Measurements from ENCODE around the gene RBM17.

The RBM17 gene

DNA sequence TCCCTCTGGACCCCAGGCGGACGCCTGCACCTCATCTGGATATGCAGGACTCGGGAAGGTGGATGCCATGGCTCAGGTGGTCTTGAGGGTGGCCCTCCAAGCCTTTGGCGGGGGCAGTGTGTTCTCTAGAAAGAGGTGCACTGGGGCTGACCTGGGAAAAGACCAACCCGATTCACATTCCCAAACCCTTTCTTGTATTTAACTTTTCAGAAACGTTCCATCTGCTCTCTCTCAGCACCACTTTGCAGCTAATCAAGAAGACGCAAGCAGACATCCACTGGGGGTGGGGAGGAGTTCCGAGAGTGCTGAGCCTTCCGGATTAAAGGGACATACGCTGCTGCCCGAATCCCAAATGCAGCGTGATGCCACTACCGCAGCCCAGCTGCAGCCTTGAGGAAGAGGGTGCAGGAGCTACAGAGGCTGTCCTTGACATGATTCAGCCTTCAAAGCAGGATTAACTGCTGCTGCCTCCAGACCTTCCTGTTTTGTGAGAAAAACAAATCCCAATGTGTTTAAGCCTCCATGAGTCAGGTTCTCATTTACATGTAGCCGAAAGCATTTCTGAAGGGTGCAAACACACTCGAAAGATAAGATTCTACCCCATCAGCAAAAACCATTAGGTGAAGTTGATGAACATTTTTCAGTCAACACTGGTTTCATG is 39.9 kb downstream of the RBM17 start:
- Histone ChIP-seq H3K4me3 (ENCODE audit: low read depth, low read length) (no peak overlapping the region), H3K9ac (ENCODE audit: low read depth, low read length) (no peak overlapping the region), H3K4me1 (ENCODE audit: control insufficient read depth, insufficient read depth, low read length) (peaks cover 13% of the 10 kb centered on the region), H3K27me3 (ENCODE audit: control insufficient read depth, insufficient read depth, low read length) (no peaks in the 10 kb centered on the region), H3K9me3 (ENCODE audit: control insufficient read depth, insufficient read depth, low read length) (no peaks in the 10 kb centered on the region), H3K36me3 (ENCODE audit: control insufficient read depth, insufficient read depth, low read length) (no peaks in the 10 kb centered on the region), H3K27ac (ENCODE audit: low read depth, low read length) (no peak overlapping the region)

DNA sequence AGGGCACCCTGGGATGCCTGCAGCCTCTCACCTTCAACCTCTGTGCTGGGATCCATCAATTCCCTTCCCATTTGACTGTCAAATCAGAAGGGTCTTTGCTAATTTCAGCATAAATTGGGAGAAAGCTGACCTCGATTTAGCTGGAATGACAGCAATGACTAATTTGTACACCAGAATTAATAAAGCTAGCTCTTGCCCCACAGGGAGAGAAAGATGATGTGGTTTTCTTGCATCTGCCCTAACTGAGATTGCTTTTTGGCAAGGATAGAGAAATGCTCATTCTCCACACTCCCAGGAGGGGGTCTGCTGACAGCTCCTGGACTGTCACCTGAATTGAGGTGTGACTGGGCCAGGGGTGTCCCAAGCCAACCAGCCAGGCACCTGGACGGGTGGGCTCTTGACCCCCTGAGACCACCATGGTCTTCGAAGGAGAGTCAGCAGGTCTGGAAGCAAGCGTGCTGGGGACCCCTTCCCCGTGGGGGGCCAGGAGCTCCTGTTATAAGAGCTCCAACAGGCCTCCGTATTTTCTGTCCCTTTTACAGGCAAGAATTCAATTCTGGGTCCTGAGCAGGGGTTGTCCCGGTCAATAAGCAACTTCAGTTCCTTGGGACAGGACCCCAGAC is 42.1 kb downstream of the RBM17 start:
- Histone ChIP-seq H3K9me3 (ENCODE audit: control insufficient read depth, insufficient read depth, low read length) (no peaks in the 10 kb centered on the region), H3K27me3 (ENCODE audit: control insufficient read depth, insufficient read depth, low read length) (no peaks in the 10 kb centered on the region), H3K4me1 (ENCODE audit: control insufficient read depth, insufficient read depth, low read length) (peaks cover 13% of the 10 kb centered on the region)

DNA sequence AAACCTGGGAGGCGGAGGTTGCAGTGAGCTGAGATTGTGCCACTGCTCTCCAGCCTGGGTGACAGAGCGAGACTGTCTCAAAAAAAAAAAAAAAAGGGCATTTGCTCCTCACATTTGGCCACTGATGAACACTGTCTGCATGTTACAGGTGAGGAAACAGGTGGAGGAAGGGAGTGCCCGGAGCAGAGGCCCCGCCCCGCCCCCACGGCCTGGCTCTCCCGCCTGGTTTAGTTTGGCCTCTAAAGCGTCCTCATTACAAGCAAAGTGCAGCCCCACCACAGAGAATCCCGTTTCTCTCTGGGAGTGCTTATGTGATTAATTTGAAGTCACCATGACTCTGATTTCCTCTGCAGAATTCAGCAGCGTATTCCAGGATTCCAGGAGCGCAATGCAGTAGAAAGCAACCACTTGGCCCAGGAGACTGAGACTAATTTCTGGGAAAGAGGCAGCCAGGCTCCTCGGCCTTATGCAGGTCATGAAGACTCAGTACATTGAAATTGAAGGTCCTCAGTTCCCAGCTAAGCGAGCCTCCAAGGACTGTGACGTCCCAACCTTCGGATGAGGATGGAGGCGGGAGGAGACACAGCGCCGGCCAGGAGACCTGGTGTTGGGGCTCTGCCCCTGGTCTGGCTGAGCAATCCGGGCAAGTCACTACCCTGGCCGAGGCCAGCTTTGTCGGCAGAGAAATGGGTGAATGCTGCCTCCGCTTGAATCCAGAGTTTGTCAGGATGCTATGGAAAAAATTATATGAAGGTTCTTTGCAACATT is 44.7 kb downstream of the RBM17 start:
- no peak overlapping the region for H3K4me3 ChIP-seq (ENCODE audit: low read depth, low read length)
- no peak overlapping the region for H3K9ac ChIP-seq (ENCODE audit: low read depth, low read length)
- no peaks in the 10 kb centered on the region for H3K27me3 ChIP-seq (ENCODE audit: control insufficient read depth, insufficient read depth, low read length)
- no peaks in the 10 kb centered on the region for H3K36me3 ChIP-seq (ENCODE audit: control insufficient read depth, insufficient read depth, low read length)
- H3K9me3 ChIP-seq (ENCODE audit: control insufficient read depth, insufficient read depth, low read length) = no peaks in the 10 kb centered on the region
- no peak overlapping the region for H3K27ac ChIP-seq (ENCODE audit: low read depth, low read length)
- H3K4me1 ChIP-seq (ENCODE audit: control insufficient read depth, insufficient read depth, low read length) = peaks cover 11% of the 10 kb centered on the region

More for the DNA sequence above, 42.1 kb downstream of the RBM17 start:
- no peaks in the 10 kb centered on the region for H3K36me3 ChIP-seq (ENCODE audit: control insufficient read depth, insufficient read depth, low read length)
- no peak overlapping the region for H3K4me3 ChIP-seq (ENCODE audit: low read depth, low read length)
- no peak overlapping the region for H3K9ac ChIP-seq (ENCODE audit: low read depth, low read length)
- no peak overlapping the region for H3K27ac ChIP-seq (ENCODE audit: low read depth, low read length)

DNA sequence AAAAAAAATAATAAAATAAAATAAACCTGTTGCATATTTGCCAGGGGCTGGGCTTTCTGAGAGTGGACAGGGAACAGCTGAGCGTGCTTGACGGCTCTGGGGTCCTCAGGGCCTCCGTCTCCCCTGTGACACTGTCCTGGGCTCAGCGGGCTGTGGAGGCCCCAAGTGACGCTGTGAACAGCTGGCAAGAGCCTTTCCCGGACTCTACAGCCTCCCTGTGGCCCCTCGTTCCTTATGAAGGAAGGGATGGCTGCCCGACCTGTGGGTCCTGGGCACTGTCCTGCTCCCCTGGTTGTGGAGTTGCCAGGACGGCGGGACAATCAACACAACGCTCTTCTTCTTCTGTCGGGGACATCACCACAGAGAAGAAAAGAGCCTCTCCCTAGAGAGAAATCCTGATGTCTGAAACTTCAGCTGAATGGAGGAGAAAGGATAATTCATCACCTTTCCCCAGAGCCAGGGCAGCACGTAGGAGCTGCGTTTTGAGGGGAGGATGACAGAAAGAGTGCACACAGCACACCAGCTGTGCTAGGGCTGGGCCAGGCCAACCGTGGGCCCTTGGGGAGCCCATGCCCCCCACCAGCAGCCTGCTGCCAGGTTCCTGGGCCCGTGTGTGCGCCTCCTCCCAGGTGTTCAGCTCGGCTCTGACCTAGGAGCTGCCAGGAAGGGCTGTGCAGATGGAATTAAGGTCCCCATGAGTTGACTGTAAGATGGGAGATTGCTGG is 45.4 kb downstream of the RBM17 start:
- Histone ChIP-seq H3K9me3 (ENCODE audit: control insufficient read depth, insufficient read depth, low read length) (no peaks in the 10 kb centered on the region), H3K9ac (ENCODE audit: low read depth, low read length) (no peak overlapping the region), H3K4me1 (ENCODE audit: control insufficient read depth, insufficient read depth, low read length) (peaks cover 4% of the 10 kb centered on the region), H3K36me3 (ENCODE audit: control insufficient read depth, insufficient read depth, low read length) (no peaks in the 10 kb centered on the region), H3K27ac (ENCODE audit: low read depth, low read length) (no peak overlapping the region), H3K4me3 (ENCODE audit: low read depth, low read length) (no peak overlapping the region), H3K27me3 (ENCODE audit: control insufficient read depth, insufficient read depth, low read length) (no peaks in the 10 kb centered on the region)

DNA sequence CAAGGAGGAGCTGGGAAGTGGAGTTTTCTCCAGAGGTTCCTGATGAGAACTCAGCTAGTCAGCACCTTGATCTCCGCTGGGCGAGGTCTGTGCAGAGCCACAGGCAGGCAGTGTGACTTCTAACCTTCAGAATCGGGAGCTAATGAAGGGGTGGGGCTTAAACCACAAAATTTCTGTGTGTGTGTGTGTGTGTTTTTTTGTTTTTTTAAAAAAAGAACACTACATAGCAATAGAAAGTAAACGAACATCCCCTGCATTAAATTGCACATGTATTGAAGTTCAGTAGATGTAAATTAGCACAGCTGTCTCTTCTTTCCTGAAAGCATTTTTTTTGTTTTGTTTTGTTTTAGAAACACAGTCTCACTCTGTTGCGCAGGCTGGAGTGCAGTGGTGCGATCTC is 46.2 kb downstream of the RBM17 start:
- H3K27me3 ChIP-seq (ENCODE audit: control insufficient read depth, insufficient read depth, low read length) = no peaks in the 10 kb centered on the region
- 0 out of 2 replicates have a peak, but pooled peaks cover 4% of the 10 kb centered on the region for H3K4me1 ChIP-seq (ENCODE audit: control insufficient read depth, insufficient read depth, low read length)
- no peak overlapping the region for H3K27ac ChIP-seq (ENCODE audit: low read depth, low read length)
- H3K4me3 ChIP-seq (ENCODE audit: low read depth, low read length) = no peak overlapping the region
- H3K9me3 ChIP-seq (ENCODE audit: control insufficient read depth, insufficient read depth, low read length) = no peaks in the 10 kb centered on the region
- no peak overlapping the region for H3K9ac ChIP-seq (ENCODE audit: low read depth, low read length)
- H3K36me3 ChIP-seq (ENCODE audit: control insufficient read depth, insufficient read depth, low read length) = no peaks in the 10 kb centered on the region

DNA sequence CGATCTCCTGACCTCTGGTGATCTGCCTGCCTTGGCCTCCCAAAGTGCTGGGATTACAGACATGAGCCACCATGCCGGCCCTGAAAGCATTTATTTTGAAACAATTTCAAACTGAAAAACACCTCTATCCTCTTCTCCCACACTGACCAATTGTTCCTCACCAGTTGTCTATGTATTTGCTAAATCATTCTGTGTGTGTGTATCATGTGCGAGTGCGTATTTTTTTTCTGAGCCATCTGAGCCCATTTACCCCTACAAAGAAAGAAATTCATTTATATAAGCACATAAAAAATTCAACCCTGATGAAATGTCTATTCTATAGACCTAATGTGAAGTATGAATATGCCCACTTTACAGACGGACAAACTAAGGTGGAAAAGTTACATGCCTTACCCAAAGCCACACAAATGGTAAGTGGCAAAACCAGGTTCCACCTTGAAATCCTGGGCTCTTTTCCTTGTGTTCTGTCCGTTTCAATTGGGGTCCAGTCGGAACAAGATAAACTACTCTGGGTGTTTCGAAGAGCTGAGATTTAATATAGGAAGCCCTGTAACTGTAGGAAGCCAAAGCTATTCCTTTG is 46.8 kb downstream of the RBM17 start:
- H3K36me3 ChIP-seq (ENCODE audit: control insufficient read depth, insufficient read depth, low read length) = no peaks in the 10 kb centered on the region
- H3K9me3 ChIP-seq (ENCODE audit: control insufficient read depth, insufficient read depth, low read length) = no peaks in the 10 kb centered on the region
- H3K4me3 ChIP-seq (ENCODE audit: low read depth, low read length) = no peak overlapping the region
- no peaks in the 10 kb centered on the region for H3K27me3 ChIP-seq (ENCODE audit: control insufficient read depth, insufficient read depth, low read length)
- H3K4me1 ChIP-seq (ENCODE audit: control insufficient read depth, insufficient read depth, low read length) = peaks cover 9% of the 10 kb centered on the region; the same call in 1 of the 2 replicates
- H3K9ac ChIP-seq (ENCODE audit: low read depth, low read length) = no peak overlapping the region
- no peak overlapping the region for H3K27ac ChIP-seq (ENCODE audit: low read depth, low read length)

DNA sequence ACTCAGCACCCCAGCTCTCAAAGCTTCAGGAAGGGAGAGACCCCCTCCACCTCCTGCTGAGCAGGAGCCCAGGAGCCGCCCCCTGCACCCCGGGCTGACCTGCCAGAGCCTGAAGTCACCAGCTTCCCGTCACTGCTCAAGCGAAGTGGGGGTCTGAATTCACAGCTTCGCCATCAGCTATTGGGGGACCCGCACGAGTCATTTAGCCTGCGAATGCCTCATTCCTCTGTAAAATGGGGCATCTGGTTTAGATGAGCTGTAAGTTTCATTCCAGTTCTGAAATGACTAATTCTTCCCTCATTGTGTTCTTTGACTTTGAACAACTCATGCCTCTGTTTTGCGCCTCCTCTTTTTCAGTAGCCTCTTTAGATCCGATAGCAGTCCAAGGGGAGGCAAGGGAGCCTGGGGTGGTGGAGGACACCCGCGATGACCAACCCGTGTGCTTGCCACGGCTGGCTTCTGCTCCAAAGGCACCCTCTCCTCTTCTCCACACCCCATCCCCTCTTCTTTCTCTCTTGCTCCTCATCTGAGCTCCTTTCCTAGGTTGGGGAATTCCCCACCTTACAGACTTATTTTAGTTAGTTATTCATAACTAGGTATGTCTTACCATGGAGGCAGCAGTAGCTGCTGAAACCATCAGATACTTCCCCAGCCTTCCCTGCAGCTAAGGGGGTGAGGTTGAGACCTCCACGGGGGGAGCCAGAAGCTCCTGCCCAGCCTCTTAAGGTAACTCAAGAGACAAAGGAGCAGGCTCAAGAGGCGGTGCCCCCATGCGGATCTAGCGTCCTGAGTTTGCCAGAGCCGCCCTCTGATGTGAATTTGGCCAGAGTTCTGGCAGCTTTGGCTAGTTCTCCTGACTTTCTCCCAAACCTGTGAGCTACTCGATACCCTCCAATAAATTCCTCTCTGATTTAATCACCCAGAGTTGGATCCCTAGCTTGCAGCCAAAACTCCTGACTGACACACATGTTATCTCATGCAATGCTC is 47.7 kb downstream of the RBM17 start:
- Histone ChIP-seq H3K9ac (ENCODE audit: low read depth, low read length) (no peak overlapping the region), H3K9me3 (ENCODE audit: control insufficient read depth, insufficient read depth, low read length) (no peaks in the 10 kb centered on the region), H3K27me3 (ENCODE audit: control insufficient read depth, insufficient read depth, low read length) (no peaks in the 10 kb centered on the region), H3K4me3 (ENCODE audit: low read depth, low read length) (no peak overlapping the region), H3K4me1 (ENCODE audit: control insufficient read depth, insufficient read depth, low read length) (peaks cover 13% of the 10 kb centered on the region; the same call in 1 of the 2 replicates), H3K36me3 (ENCODE audit: control insufficient read depth, insufficient read depth, low read length) (no peaks in the 10 kb centered on the region), H3K27ac (ENCODE audit: low read depth, low read length) (no peak overlapping the region)

DNA sequence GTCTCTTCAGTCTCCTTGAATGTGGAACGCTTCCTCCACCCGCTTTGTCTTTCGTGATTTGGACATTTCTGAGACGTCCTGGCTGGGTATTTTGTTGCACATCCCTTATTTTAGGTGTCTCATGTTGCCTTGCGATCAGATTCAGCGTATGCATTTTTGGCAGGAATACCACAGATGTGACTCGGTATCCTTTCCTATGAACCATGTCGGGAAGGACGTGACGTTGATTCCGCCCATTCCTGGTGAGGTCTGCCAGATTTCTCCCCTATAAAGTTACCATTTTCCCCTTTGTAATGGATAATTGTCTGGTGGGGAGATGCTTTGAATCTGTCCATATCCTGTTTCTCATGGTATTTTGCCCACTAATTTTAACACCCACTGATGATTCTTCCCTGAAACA is 49.6 kb downstream of the RBM17 start:
- no peak overlapping the region for H3K9ac ChIP-seq (ENCODE audit: low read depth, low read length)
- H3K4me3 ChIP-seq (ENCODE audit: low read depth, low read length) = no peak overlapping the region
- peaks cover 6% of the 10 kb centered on the region for H3K27me3 ChIP-seq (ENCODE audit: control insufficient read depth, insufficient read depth, low read length)
- no peaks in the 10 kb centered on the region for H3K9me3 ChIP-seq (ENCODE audit: control insufficient read depth, insufficient read depth, low read length)
- peaks cover 12% of the 10 kb centered on the region; the same call in 1 of the 2 replicates for H3K4me1 ChIP-seq (ENCODE audit: control insufficient read depth, insufficient read depth, low read length)
- H3K36me3 ChIP-seq (ENCODE audit: control insufficient read depth, insufficient read depth, low read length) = no peaks in the 10 kb centered on the region
- H3K27ac ChIP-seq (ENCODE audit: low read depth, low read length) = no peak overlapping the region

DNA sequence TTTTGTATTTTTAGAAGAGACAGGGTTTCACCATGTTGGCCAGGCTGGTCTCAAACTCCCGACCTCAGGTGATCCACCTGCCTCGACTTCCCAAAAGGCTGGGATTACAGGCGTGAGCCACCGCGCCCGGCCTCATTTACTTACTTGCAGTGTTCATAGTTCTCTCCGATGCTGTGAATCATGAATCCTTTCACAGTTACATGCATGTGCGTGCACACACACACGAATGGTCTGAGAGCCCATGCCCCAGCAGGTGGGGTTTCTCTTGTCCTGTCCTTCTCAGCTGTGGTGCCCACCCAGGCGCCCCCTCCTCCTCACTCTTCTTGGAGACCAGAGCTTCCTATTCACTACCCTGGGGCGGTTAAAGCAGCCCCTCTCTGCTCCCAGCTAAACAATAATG is 50.6 kb downstream of the RBM17 start:
- no peak overlapping the region for H3K4me3 ChIP-seq (ENCODE audit: low read depth, low read length)
- peaks cover 16% of the 10 kb centered on the region for H3K27me3 ChIP-seq (ENCODE audit: control insufficient read depth, insufficient read depth, low read length)
- H3K36me3 ChIP-seq (ENCODE audit: control insufficient read depth, insufficient read depth, low read length) = no peaks in the 10 kb centered on the region
- no peak overlapping the region for H3K9ac ChIP-seq (ENCODE audit: low read depth, low read length)
- no peaks in the 10 kb centered on the region for H3K9me3 ChIP-seq (ENCODE audit: control insufficient read depth, insufficient read depth, low read length)
- H3K4me1 ChIP-seq (ENCODE audit: control insufficient read depth, insufficient read depth, low read length) = peaks cover 10% of the 10 kb centered on the region; the same call in 1 of the 2 replicates
- no peak overlapping the region for H3K27ac ChIP-seq (ENCODE audit: low read depth, low read length)

Measured in HUES48 (cell line).